Mesendoderm (in vitro differentiated cells): ENCODE data around the gene ZSWIM6.

Experiments
- DNase-seq: peaks from one replicate; pipeline ENCODE4 v3.0.0; 2013
- H2AK5ac ChIP-seq: 2 replicates; pipeline ENCODE4 v1.6.1; 2013; ENCODE audit warnings: low read length, inconsistent platforms
- H2BK120ac ChIP-seq: 2 replicates; pipeline ENCODE4 v1.6.1; 2013; ENCODE audit warnings: low read depth, mild to moderate bottlenecking, low read length, moderate library complexity, mixed read lengths
- H2BK15ac ChIP-seq: replicated peaks from 2 replicates; pipeline ENCODE4 v1.6.1; 2013; ENCODE audit warnings: low read depth, mild to moderate bottlenecking, moderate library complexity
- H2BK5ac ChIP-seq: 2 replicates; pipeline ENCODE4 v1.6.1; 2013; ENCODE audit warnings: low read length, inconsistent platforms
- H3K18ac ChIP-seq: 2 replicates; pipeline ENCODE4 v1.6.1; 2013; ENCODE audit warnings: mild to moderate bottlenecking, low read length, mixed read lengths
- H3K23ac ChIP-seq: one replicate; pipeline ENCODE4 v1.6.1; 2013; ENCODE audit warnings: low read length
- H3K27ac ChIP-seq: 2 replicates; pipeline ENCODE4 v1.5.1; 2013; ENCODE audit warnings: low read depth, mild to moderate bottlenecking, inconsistent platforms, low read length, moderate library complexity
- H3K27me3 ChIP-seq: 2 replicates; pipeline ENCODE4 v1.6.1; 2013; ENCODE audit warnings: low read length, control low read depth, mild to moderate bottlenecking, inconsistent platforms; ENCODE audit not compliant: insufficient read depth, poor library complexity
- H3K36me3 ChIP-seq: 2 replicates; pipeline ENCODE4 v1.6.1; 2013; ENCODE audit warnings: low read length, inconsistent platforms; ENCODE audit not compliant: control insufficient read depth, insufficient read depth
- H3K4ac ChIP-seq: one replicate; pipeline ENCODE4 v1.6.1; 2013; ENCODE audit warnings: low read depth, mild to moderate bottlenecking, low read length, moderate library complexity
- H3K4me1 ChIP-seq: 2 replicates; pipeline ENCODE4 v1.6.1; 2013; ENCODE audit warnings: low read depth, low read length, inconsistent platforms; ENCODE audit not compliant: control insufficient read depth
- H3K4me2 ChIP-seq: 2 replicates; pipeline ENCODE4 v1.6.1; 2013; ENCODE audit warnings: low read length
- H3K4me3 ChIP-seq: 2 replicates; pipeline ENCODE4 v1.5.1; 2013; ENCODE audit warnings: mild to moderate bottlenecking, low read length
- H3K56ac ChIP-seq: one replicate; pipeline ENCODE4 v1.6.1; 2013; ENCODE audit warnings: low read length
- H3K79me1 ChIP-seq: 2 replicates; pipeline ENCODE4 v1.6.1; 2013; ENCODE audit warnings: low read length, inconsistent platforms
- H3K79me2 ChIP-seq: 2 replicates; pipeline ENCODE4 v1.6.1; 2013; ENCODE audit warnings: mild to moderate bottlenecking, low read length; ENCODE audit not compliant: control insufficient read depth, insufficient read depth
- H3K9ac ChIP-seq: 2 replicates; pipeline ENCODE4 v1.6.1; 2013; ENCODE audit warnings: low read length, inconsistent platforms
- H4K5ac ChIP-seq: one replicate; pipeline ENCODE4 v1.6.1; 2013; ENCODE audit warnings: low read length
- H4K8ac ChIP-seq: one replicate; pipeline ENCODE4 v1.6.1; 2013; ENCODE audit warnings: low read depth, mild to moderate bottlenecking, control low read depth, low read length, moderate library complexity
- WGBS: extraction: QIAGEN DNeasy Blood & Tissue Kit; methylation state at CpG from one replicate; pipeline ENCODE4 v1.1.7; 2013; ENCODE audit warnings: low lambda C conversion rate, missing lambda C conversion rate; ENCODE audit not compliant: insufficient coverage; ENCODE audit errors: extremely low coverage; 5-methylcytosine and 5-hydroxymethylcytosine counted together

The ZSWIM6 gene

GRCh38 chr5:61327760-61328753 is 4.0 kb upstream of the ZSWIM6 start:
- Histone ChIP-seq H3K56ac (no peak overlapping the region), H3K79me2 (peaks cover 4% of the 10 kb centered on the region), H4K5ac (no peak overlapping the region), H2AK5ac (peak overlapping the region; percentile 43), H3K27me3 (no peaks in the 10 kb centered on the region), H3K4me1 (peaks cover 24% of the 10 kb centered on the region), H3K18ac (no peak overlapping the region), H3K9ac (no peak overlapping the region), H3K4me3 (no peak overlapping the region), H4K8ac (no peak overlapping the region), H3K27ac (no peak overlapping the region), H2BK15ac (no peak overlapping the region), H3K36me3 (no peaks in the 10 kb centered on the region), H2BK5ac (no peak overlapping the region), H3K23ac (no peak overlapping the region), H3K79me1 (no peaks in the 10 kb centered on the region), H3K4me2 (no peak overlapping the region), H2BK120ac (no peak overlapping the region), H3K4ac (no peak overlapping the region)
- no CpG with 5 or more reads among the region's 6 CpGs for WGBS
- DNase-seq = peak; percentile 75

GRCh38 chr5:61328791-61329549 is 3.1 kb upstream of the ZSWIM6 start:
- H3K23ac ChIP-seq = no peak overlapping the region
- no peak overlapping the region for H3K4me3 ChIP-seq
- no peaks in the 10 kb centered on the region for H3K27me3 ChIP-seq
- H4K8ac ChIP-seq = no peak overlapping the region
- H2BK5ac ChIP-seq = no peak overlapping the region
- DNase-seq = peak; percentile 71
- no peak overlapping the region for H4K5ac ChIP-seq
- no peak overlapping the region for H3K4ac ChIP-seq
- no peak overlapping the region for H2BK15ac ChIP-seq
- no peaks in the 10 kb centered on the region for H3K36me3 ChIP-seq
- H2BK120ac ChIP-seq = no peak overlapping the region
- H3K4me2 ChIP-seq = no peak overlapping the region
- peak overlapping the region; percentile 8 for H2AK5ac ChIP-seq
- no peak overlapping the region for H3K9ac ChIP-seq
- peaks cover 24% of the 10 kb centered on the region for H3K4me1 ChIP-seq
- H3K79me2 ChIP-seq = peaks cover 11% of the 10 kb centered on the region
- H3K27ac ChIP-seq = no peak overlapping the region
- no CpG with 5 or more reads among the region's 7 CpGs for WGBS
- no peaks in the 10 kb centered on the region for H3K79me1 ChIP-seq
- H3K56ac ChIP-seq = no peak overlapping the region
- H3K18ac ChIP-seq = no peak overlapping the region

GRCh38 chr5:61329550-61330128 is 2.4 kb upstream of the ZSWIM6 start:
- H3K56ac ChIP-seq = no peak overlapping the region
- no peak overlapping the region for H4K5ac ChIP-seq
- no CpG with 5 or more reads among the region's 10 CpGs for WGBS
- no peak overlapping the region for H3K18ac ChIP-seq
- peaks cover 2% of the 10 kb centered on the region for H3K79me1 ChIP-seq
- no peaks in the 10 kb centered on the region for H3K36me3 ChIP-seq
- peak overlapping the region; percentile 33 for H3K9ac ChIP-seq
- peaks cover 27% of the 10 kb centered on the region for H3K4me1 ChIP-seq
- H2BK120ac ChIP-seq = no peak overlapping the region
- no peak overlapping the region for H3K23ac ChIP-seq
- H3K79me2 ChIP-seq = peaks cover 17% of the 10 kb centered on the region
- no peak overlapping the region for H3K4me3 ChIP-seq
- no peak overlapping the region for H3K4ac ChIP-seq
- DNase-seq = no peak
- H3K4me2 ChIP-seq = peak overlapping the region; percentile 5
- peak overlapping the region; percentile 8 for H2AK5ac ChIP-seq
- H2BK15ac ChIP-seq = no peak overlapping the region
- H3K27ac ChIP-seq = no peak overlapping the region
- H4K8ac ChIP-seq = no peak overlapping the region
- peaks cover 2% of the 10 kb centered on the region for H3K27me3 ChIP-seq
- H2BK5ac ChIP-seq = no peak overlapping the region

GRCh38 chr5:61330341-61330844 is 1.7 kb upstream of the ZSWIM6 start:
- H3K36me3 ChIP-seq = no peaks in the 10 kb centered on the region
- H2BK15ac ChIP-seq = peak overlapping the region; percentile 27
- H3K79me2 ChIP-seq = peaks cover 24% of the 10 kb centered on the region
- WGBS = no CpG with 5 or more reads among the region's 30 CpGs
- H3K4me1 ChIP-seq = peaks cover 32% of the 10 kb centered on the region
- no peak overlapping the region for H4K8ac ChIP-seq
- H3K9ac ChIP-seq = peak overlapping the region; percentile 92
- H3K79me1 ChIP-seq = peaks cover 7% of the 10 kb centered on the region
- no peak overlapping the region for H2BK120ac ChIP-seq
- peak; percentile 97 for DNase-seq
- peak overlapping the region; percentile 55 for H3K4me3 ChIP-seq
- H4K5ac ChIP-seq = no peak overlapping the region
- no peak overlapping the region for H3K23ac ChIP-seq
- H2AK5ac ChIP-seq = no peak overlapping the region
- H2BK5ac ChIP-seq = peak overlapping the region; percentile 66
- H3K4me2 ChIP-seq = peak overlapping the region; percentile 93
- peaks cover 2% of the 10 kb centered on the region for H3K27me3 ChIP-seq
- H3K27ac ChIP-seq = peak overlapping the region; percentile 88
- peak overlapping the region; percentile 85 for H3K18ac ChIP-seq
- peak overlapping the region; percentile 38 for H3K4ac ChIP-seq
- peak overlapping the region; percentile 96 for H3K56ac ChIP-seq

- Histone ChIP-seq H3K79me2 (peaks cover 26% of the 10 kb centered on the region), H3K23ac (peak overlapping the region; percentile 75), H4K5ac (no peak overlapping the region), H3K27me3 (peaks cover 2% of the 10 kb centered on the region), H2BK15ac (peak overlapping the region; percentile 27), H2BK5ac (peak overlapping the region; percentile 89), H3K4ac (peak overlapping the region; percentile 49), H3K4me3 (peak overlapping the region; percentile 55), H3K79me1 (peaks cover 7% of the 10 kb centered on the region), H3K27ac (peak overlapping the region; percentile 88), H3K4me2 (peak overlapping the region; percentile 93), H2BK120ac (no peak overlapping the region), H3K4me1 (peaks cover 32% of the 10 kb centered on the region), H3K9ac (peak overlapping the region; percentile 92), H3K56ac (peak overlapping the region; percentile 96), H2AK5ac (no peak overlapping the region), H3K36me3 (no peaks in the 10 kb centered on the region), H4K8ac (no peak overlapping the region), H3K18ac (peak overlapping the region; percentile 85)
- WGBS = no CpG with 5 or more reads among the region's 80 CpGs
- DNase-seq = peak; percentile 76
Observed at GRCh38 chr5:61330845-61331406, 1.1 kb upstream of the ZSWIM6 start.
